Stimulated activated naive CD8-positive, alpha-beta T cell treated with anti-CD3 and anti-CD28 coated beads, Interleukin-15, amount 100 ng/mL, for 72 hours (primary cell): ENCODE data around the gene NUP50.

Source experiments
- ATAC-seq: fragments of 150-1000 bp; cut with Tn5 transposase; 2 replicates; pipeline ENCODE4 v1.10.0; 2021; ENCODE audit warnings: mild to moderate bottlenecking, moderate library complexity
- DNase-seq, 2 donors: peaks; one replicate each; pipeline ENCODE4 v3.0.0; 2021 to 2022
- H3K27ac Mint-ChIP-seq, 2 donors: one replicate each; pipeline ENCODE4 v1.8.0; 2022; ENCODE audit warnings: mild to moderate bottlenecking in 2 of 2, mixed read lengths in 2 of 2, moderate library complexity in 2 of 2
- H3K27me3 Mint-ChIP-seq: one replicate; pipeline ENCODE4 v1.8.0; 2022; ENCODE audit warnings: mixed read lengths
- H3K4me1 Mint-ChIP-seq: one replicate; pipeline ENCODE4 v1.8.0; 2022; ENCODE audit warnings: mild to moderate bottlenecking, mixed read lengths
- H3K4me3 Mint-ChIP-seq, 2 donors: one replicate each; pipeline ENCODE4 v1.8.0; 2022; ENCODE audit warnings: mild to moderate bottlenecking in 2 of 2, mixed read lengths in 2 of 2, moderate library complexity in 1 of 2
- H3K9me3 Mint-ChIP-seq, 2 donors: one replicate each; pipeline ENCODE4 v1.8.0; 2022; ENCODE audit warnings: mixed read lengths in 2 of 2

The NUP50 gene

GRCh38 chr22:45150139-45150538, 13.6 kb upstream of the NUP50 start:
- Mint-ChIP-seq H3K27ac (no peak overlapping the region), H3K4me3 (no peak overlapping the region)

GRCh38 chr22:45151503-45151902, 12.2 kb upstream of the NUP50 start:
- no peak for ATAC-seq
- H3K4me1 Mint-ChIP-seq, result peaks cover 9% of the 10 kb centered on the region
- no peak overlapping the region for H3K4me3 Mint-ChIP-seq
- DNase-seq, result no peak
- no peaks in the 10 kb centered on the region for H3K27me3 Mint-ChIP-seq
- H3K9me3 Mint-ChIP-seq, result no peaks in the 10 kb centered on the region
- H3K27ac Mint-ChIP-seq, result peak overlapping the region in 1 of 2 donors; percentile 29

More at GRCh38 chr22:45150139-45150538, 13.6 kb upstream of the NUP50 start:
- H3K4me1 Mint-ChIP-seq, result peaks cover 9% of the 10 kb centered on the region
- H3K27me3 Mint-ChIP-seq, result no peaks in the 10 kb centered on the region
- ATAC-seq, result no peak
- DNase-seq, result no peak
- no peaks in the 10 kb centered on the region for H3K9me3 Mint-ChIP-seq

- no peak for DNase-seq
- H3K4me3 Mint-ChIP-seq, result no peak overlapping the region
- H3K9me3 Mint-ChIP-seq, result no peaks in the 10 kb centered on the region
- H3K27ac Mint-ChIP-seq, result peak overlapping the region in 1 of 2 donors; percentile 59
- no peak for ATAC-seq
- peaks cover 9% of the 10 kb centered on the region for H3K4me1 Mint-ChIP-seq
- no peaks in the 10 kb centered on the region for H3K27me3 Mint-ChIP-seq
Measured at GRCh38 chr22:45154383-45154782, 9.3 kb upstream of the NUP50 start.

- Mint-ChIP-seq H3K27me3 (no peaks in the 10 kb centered on the region), H3K4me1 (peaks cover 16% of the 10 kb centered on the region), H3K9me3 (no peaks in the 10 kb centered on the region), H3K27ac (no peak overlapping the region), H3K4me3 (no peak overlapping the region)
- no peak for DNase-seq
- no peak for ATAC-seq
Measured at GRCh38 chr22:45155050-45155840, 8.5 kb upstream of the NUP50 start.

GRCh38 chr22:45157907-45158306, 5.8 kb upstream of the NUP50 start:
- Mint-ChIP-seq H3K4me3 (no peak overlapping the region), H3K4me1 (peaks cover 33% of the 10 kb centered on the region), H3K27ac (no peak overlapping the region), H3K27me3 (no peaks in the 10 kb centered on the region), H3K9me3 (no peaks in the 10 kb centered on the region)
- ATAC-seq, result no peak
- no peak for DNase-seq

- H3K27me3 Mint-ChIP-seq, result no peaks in the 10 kb centered on the region
- ATAC-seq (no peak), DNase-seq (no peak)
- peak overlapping the region in 1 of 2 donors; percentile 12 for H3K4me3 Mint-ChIP-seq
- H3K27ac Mint-ChIP-seq, result no peak overlapping the region
- H3K9me3 Mint-ChIP-seq, result no peaks in the 10 kb centered on the region
- peaks cover 36% of the 10 kb centered on the region for H3K4me1 Mint-ChIP-seq
Measured at GRCh38 chr22:45159652-45160462, 3.9 kb upstream of the NUP50 start.

GRCh38 chr22:45162531-45162930, 1.2 kb upstream of the NUP50 start:
- no peak for ATAC-seq
- no peak for DNase-seq
- Mint-ChIP-seq H3K27me3 (no peaks in the 10 kb centered on the region), H3K27ac (peak overlapping the region; percentile 92 to 97), H3K9me3 (no peaks in the 10 kb centered on the region), H3K4me1 (peaks cover 61% of the 10 kb centered on the region), H3K4me3 (peak overlapping the region; percentile 90 to 92)

GRCh38 chr22:45163099-45163450, 650 bp upstream of the NUP50 start:
- DNase-seq, result no peak

GRCh38 chr22:45164270-45165088, 754 bp downstream of the NUP50 start:
- ATAC-seq (peak; percentile 62), DNase-seq (peak; percentile 35 to 39)
- Mint-ChIP-seq H3K4me3 (peak overlapping the region; percentile 90 to 100), H3K4me1 (peaks cover 74% of the 10 kb centered on the region), H3K27me3 (no peaks in the 10 kb centered on the region), H3K27ac (peak overlapping the region; percentile 99), H3K9me3 (no peaks in the 10 kb centered on the region)

More at GRCh38 chr22:45163099-45163450, 650 bp upstream of the NUP50 start:
- Mint-ChIP-seq H3K4me1 (peaks cover 61% of the 10 kb centered on the region), H3K27me3 (no peaks in the 10 kb centered on the region), H3K27ac (peak overlapping the region; percentile 92 to 97), H3K4me3 (peak overlapping the region; percentile 90 to 92), H3K9me3 (no peaks in the 10 kb centered on the region)
- peak; percentile 44 for ATAC-seq

- no peak overlapping the region for H3K27ac Mint-ChIP-seq
- no peak for DNase-seq
- peaks cover 74% of the 10 kb centered on the region for H3K4me1 Mint-ChIP-seq
- ATAC-seq, result no peak
- H3K9me3 Mint-ChIP-seq, result no peaks in the 10 kb centered on the region
- H3K4me3 Mint-ChIP-seq, result no peak overlapping the region
- H3K27me3 Mint-ChIP-seq, result no peaks in the 10 kb centered on the region
Measured at GRCh38 chr22:45166932-45167331, 3.2 kb downstream of the NUP50 start.

- Mint-ChIP-seq H3K27me3 (no peaks in the 10 kb centered on the region), H3K27ac (peak overlapping the region; percentile 9 to 93), H3K4me3 (peak overlapping the region; percentile 70 to 71), H3K4me1 (peaks cover 91% of the 10 kb centered on the region), H3K9me3 (no peaks in the 10 kb centered on the region)
- DNase-seq (peak in 1 of 2 donors; percentile 27), ATAC-seq (peak; percentile 88)
Measured at GRCh38 chr22:45169591-45170466, 6.1 kb downstream of the NUP50 start.

- H3K4me3 Mint-ChIP-seq, result peak overlapping the region; percentile 1 to 56
- H3K4me1 Mint-ChIP-seq, result peaks cover 89% of the 10 kb centered on the region
- ATAC-seq (no peak), DNase-seq (no peak)
- H3K9me3 Mint-ChIP-seq, result no peaks in the 10 kb centered on the region
- no peaks in the 10 kb centered on the region for H3K27me3 Mint-ChIP-seq
- H3K27ac Mint-ChIP-seq, result no peak overlapping the region
Measured at GRCh38 chr22:45171830-45172229, 8.1 kb downstream of the NUP50 start.

GRCh38 chr22:45172881-45173585, 9.3 kb downstream of the NUP50 start:
- ATAC-seq (peak; percentile 73), DNase-seq (no peak)
- Mint-ChIP-seq H3K27ac (peak overlapping the region; percentile 28 to 90), H3K4me3 (peak overlapping the region; percentile 28 to 56), H3K9me3 (no peaks in the 10 kb centered on the region), H3K4me1 (peaks cover 94% of the 10 kb centered on the region), H3K27me3 (no peaks in the 10 kb centered on the region)
